Loucy (cell line): Measurements from ENCODE around the gene NR2C2AP.

Source experiments
- H2AFZ ChIP-seq: fragments of 200-600 bp; sonication (generic); 2 replicates; pipeline ENCODE4 v1.6.0; 2016; ENCODE audit warnings: antibody characterized with exemption, mild to moderate bottlenecking, low read length, moderate library complexity
- H3F3A ChIP-seq: fragments of 200-600 bp; 2 replicates; pipeline ENCODE4 v1.6.0; 2016; ENCODE audit warnings: antibody characterized with exemption, low read depth, mild to moderate bottlenecking
- H3K27me3 ChIP-seq: fragments of 200-600 bp; sonication (generic); 2 replicates; pipeline ENCODE4 v1.6.1; 2014; ENCODE audit warnings: low read length, mild to moderate bottlenecking; ENCODE audit not compliant: insufficient read depth, poor library complexity, severe bottlenecking
- H3K36me3 ChIP-seq: fragments of 200-600 bp; sonication (generic); 2 replicates; pipeline ENCODE4 v1.6.1; 2016; ENCODE audit warnings: low read length; ENCODE audit not compliant: insufficient read depth
- H3K4me1 ChIP-seq: fragments of 200-600 bp; sonication (generic); 2 replicates; pipeline ENCODE4 v1.5.1; 2014; ENCODE audit warnings: low read length, mild to moderate bottlenecking; ENCODE audit not compliant: insufficient read depth, poor library complexity, severe bottlenecking
- H3K4me2 ChIP-seq: fragments of 200-600 bp; sonication (generic); 2 replicates; pipeline ENCODE4 v1.6.0; 2014; ENCODE audit warnings: antibody characterized with exemption, low read length, low read depth, mild to moderate bottlenecking; ENCODE audit not compliant: poor library complexity, severe bottlenecking
- H3K4me3 ChIP-seq: fragments of 200-600 bp; sonication (generic); 2 replicates; pipeline ENCODE4 v1.5.1; 2014; ENCODE audit warnings: low read length, mild to moderate bottlenecking, mixed read lengths; ENCODE audit not compliant: poor library complexity, severe bottlenecking
- H3K79me2 ChIP-seq: fragments of 200-600 bp; sonication (generic); 2 replicates; pipeline ENCODE4 v1.6.1; 2014; ENCODE audit warnings: low read length; ENCODE audit not compliant: insufficient read depth
- H3K9ac ChIP-seq: fragments of 200-600 bp; sonication (generic); 2 replicates; pipeline ENCODE4 v1.6.0; 2014; ENCODE audit warnings: mild to moderate bottlenecking, low read depth, low read length, moderate library complexity; ENCODE audit not compliant: poor library complexity, severe bottlenecking
- H3K9me2 ChIP-seq: fragments of 200-600 bp; sonication (generic); replicated peaks from 2 replicates; pipeline ENCODE4 v1.6.1; 2016; ENCODE audit warnings: low read depth, low read length, mixed read lengths
- H3K9me3 ChIP-seq: fragments of 200-600 bp; sonication (generic); 2 replicates; pipeline ENCODE4 v1.6.1; 2014; ENCODE audit warnings: mild to moderate bottlenecking, antibody characterized with exemption, low read length, low read depth; ENCODE audit not compliant: insufficient read depth
- H4K20me1 ChIP-seq: fragments of 200-600 bp; sonication (generic); 2 replicates; pipeline ENCODE4 v1.6.0; 2014; ENCODE audit warnings: antibody characterized with exemption, low read length, mild to moderate bottlenecking; ENCODE audit not compliant: insufficient read depth, poor library complexity, severe bottlenecking
- EZH2phosphoT487 ChIP-seq: fragments of 200-600 bp; IDR thresholded peaks from 2 replicates; pipeline ENCODE4 v1.6.1; 2018; ENCODE audit warnings: antibody characterized with exemption, mild to moderate bottlenecking, moderate library complexity, borderline replicate concordance
- TF ChIP-seq, protein P1 (sequence below): fragments of 200-600 bp; sonication (generic); conservative IDR thresholded peaks from 2 replicates; pipeline ENCODE4 v1.5.1; 2014; ENCODE audit warnings: mild to moderate bottlenecking, antibody characterized with exemption, low read length

Gene NR2C2AP

DNA sequence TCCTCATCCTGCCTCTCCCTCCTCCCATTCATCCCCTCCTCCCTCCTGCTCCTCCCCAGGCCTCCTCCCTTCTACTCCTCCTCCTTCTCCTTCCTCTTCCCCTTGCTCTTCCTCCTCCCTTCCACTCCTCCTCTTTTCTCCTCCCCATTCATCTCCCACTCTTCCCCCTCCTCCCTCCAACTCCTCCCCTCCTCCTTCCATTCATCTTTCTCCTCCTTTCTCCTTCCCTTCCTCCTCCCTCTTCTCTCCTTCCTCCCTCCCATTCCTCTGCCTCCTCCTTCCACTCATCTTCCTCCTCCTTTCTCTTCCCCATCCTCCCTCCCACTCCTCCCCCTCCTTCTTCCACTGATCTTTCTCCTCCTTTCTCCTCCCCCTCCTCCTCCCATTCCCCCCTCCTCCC, 36.5 kb upstream of the NR2C2AP start:
- Histone ChIP-seq H2AFZ (no peak overlapping the region), H3K9ac (no peak overlapping the region)
- TF ChIP-seq, protein P1, sequence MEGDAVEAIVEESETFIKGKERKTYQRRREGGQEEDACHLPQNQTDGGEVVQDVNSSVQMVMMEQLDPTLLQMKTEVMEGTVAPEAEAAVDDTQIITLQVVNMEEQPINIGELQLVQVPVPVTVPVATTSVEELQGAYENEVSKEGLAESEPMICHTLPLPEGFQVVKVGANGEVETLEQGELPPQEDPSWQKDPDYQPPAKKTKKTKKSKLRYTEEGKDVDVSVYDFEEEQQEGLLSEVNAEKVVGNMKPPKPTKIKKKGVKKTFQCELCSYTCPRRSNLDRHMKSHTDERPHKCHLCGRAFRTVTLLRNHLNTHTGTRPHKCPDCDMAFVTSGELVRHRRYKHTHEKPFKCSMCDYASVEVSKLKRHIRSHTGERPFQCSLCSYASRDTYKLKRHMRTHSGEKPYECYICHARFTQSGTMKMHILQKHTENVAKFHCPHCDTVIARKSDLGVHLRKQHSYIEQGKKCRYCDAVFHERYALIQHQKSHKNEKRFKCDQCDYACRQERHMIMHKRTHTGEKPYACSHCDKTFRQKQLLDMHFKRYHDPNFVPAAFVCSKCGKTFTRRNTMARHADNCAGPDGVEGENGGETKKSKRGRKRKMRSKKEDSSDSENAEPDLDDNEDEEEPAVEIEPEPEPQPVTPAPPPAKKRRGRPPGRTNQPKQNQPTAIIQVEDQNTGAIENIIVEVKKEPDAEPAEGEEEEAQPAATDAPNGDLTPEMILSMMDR: no peak

DNA sequence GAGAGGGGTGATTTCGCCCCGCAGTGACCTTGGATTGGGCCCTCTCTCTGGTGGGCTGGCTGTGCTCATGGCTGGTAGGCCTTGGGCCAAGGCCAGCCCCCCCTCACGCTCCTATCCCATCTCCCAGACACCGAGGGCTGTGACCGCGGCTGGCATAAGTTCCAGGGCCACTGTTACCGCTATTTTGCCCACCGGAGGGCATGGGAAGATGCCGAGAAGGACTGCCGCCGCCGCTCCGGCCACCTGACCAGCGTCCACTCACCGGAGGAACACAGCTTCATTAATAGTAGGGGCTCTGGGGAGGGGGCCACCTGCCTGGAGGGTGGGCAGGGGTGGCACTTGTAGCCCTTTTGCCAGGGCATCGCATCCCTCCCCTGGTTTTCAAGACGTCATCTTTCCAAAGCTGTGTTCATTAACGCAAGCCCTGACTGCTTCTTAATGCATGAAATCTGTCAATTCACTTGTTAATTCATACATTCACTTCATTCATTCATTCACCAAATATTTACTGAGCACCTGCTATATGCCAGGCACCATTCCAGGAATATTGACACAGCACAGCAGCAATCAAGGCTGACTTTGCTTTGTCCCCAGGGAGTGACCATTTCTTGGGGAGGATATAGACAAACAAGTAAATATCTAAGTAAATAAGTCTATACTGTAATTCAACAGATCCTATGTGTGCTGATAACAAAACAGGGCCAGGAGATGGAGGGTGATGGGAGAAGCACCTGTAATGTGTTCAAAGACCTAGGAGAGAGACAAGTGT, 35.1 kb upstream of the NR2C2AP start:
- TF ChIP-seq, protein P1: no peak
- TF ChIP-seq EZH2phosphoT487: no peak
- no peaks in the 10 kb centered on the region for H3K27me3 ChIP-seq
- no peaks in the 10 kb centered on the region for H4K20me1 ChIP-seq

More for the DNA sequence above, 36.5 kb upstream of the NR2C2AP start:
- Histone ChIP-seq H3K9me3 (no peaks in the 10 kb centered on the region), H4K20me1 (no peaks in the 10 kb centered on the region), H3K4me1 (no peaks in the 10 kb centered on the region), H3K4me2 (no peak overlapping the region), H3K4me3 (no peak overlapping the region), H3F3A (no peaks in the 10 kb centered on the region), H3K79me2 (no peaks in the 10 kb centered on the region), H3K9me2 (no peaks in the 10 kb centered on the region), H3K27me3 (no peaks in the 10 kb centered on the region), H3K36me3 (no peaks in the 10 kb centered on the region)

DNA sequence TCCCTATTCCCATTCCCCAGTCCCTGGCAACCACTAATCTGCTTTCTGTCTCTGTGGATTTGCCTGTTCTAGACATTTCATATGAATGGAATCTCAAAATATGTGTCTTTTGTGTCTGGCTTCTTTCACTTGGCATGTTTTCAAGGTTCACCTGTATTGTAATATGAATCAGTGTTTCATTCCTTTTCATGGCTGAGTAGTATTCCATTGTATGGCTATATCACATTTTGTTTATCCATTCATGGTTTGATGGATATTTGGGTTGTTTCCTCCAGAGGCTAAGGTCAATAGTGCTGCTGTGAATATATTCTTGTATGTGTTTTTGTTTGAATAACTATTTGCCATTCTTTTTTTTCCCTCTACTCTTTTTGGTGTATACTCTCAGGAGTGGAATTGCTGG, 33.0 kb upstream of the NR2C2AP start:
- H2AFZ ChIP-seq: no peak overlapping the region
- H3K79me2 ChIP-seq: no peaks in the 10 kb centered on the region
- no peak overlapping the region for H3K4me3 ChIP-seq
- no peaks in the 10 kb centered on the region for H3K36me3 ChIP-seq
- no peaks in the 10 kb centered on the region for H3F3A ChIP-seq
- no peaks in the 10 kb centered on the region; the same call in 1 of the 2 replicates for H3K9me3 ChIP-seq
- H3K4me1 ChIP-seq: no peaks in the 10 kb centered on the region
- H4K20me1 ChIP-seq: no peaks in the 10 kb centered on the region
- no peak overlapping the region for H3K4me2 ChIP-seq
- no peaks in the 10 kb centered on the region for H3K27me3 ChIP-seq
- TF ChIP-seq, protein P1: no peak
- no peak for TF ChIP-seq EZH2phosphoT487
- no peak overlapping the region for H3K9ac ChIP-seq
- no peaks in the 10 kb centered on the region for H3K9me2 ChIP-seq

More for the DNA sequence above, 35.1 kb upstream of the NR2C2AP start:
- Histone ChIP-seq H3F3A (no peaks in the 10 kb centered on the region), H3K4me1 (no peaks in the 10 kb centered on the region), H3K36me3 (no peaks in the 10 kb centered on the region), H3K4me3 (no peak overlapping the region), H3K4me2 (no peak overlapping the region), H3K9ac (no peak overlapping the region), H3K79me2 (no peaks in the 10 kb centered on the region), H3K9me3 (no peaks in the 10 kb centered on the region; the same call in 1 of the 2 replicates), H2AFZ (no peak overlapping the region), H3K9me2 (no peaks in the 10 kb centered on the region)
